T-cell (primary cell): ENCODE results near the gene SEC11C. TPM values are rescaled to one million over a fixed set of nuclear protein-coding genes. Genes with fewer than 3 reads are reported as not detected.

Experiments
- ATAC-seq, 4 experiments: fragments of 200-7000 bp in 3 of 4; fragments of 150-1000 bp in 1 of 4; cut with Tn5 transposase; replicated peaks in 1 of 4; 1 replicate in 3 of 4; 2 replicates in 1 of 4; pipeline ENCODE4 v1.10.0; 2021; ENCODE audit warnings: moderate library complexity in 3 of 4, mild to moderate bottlenecking in 2 of 4, moderate number of reproducible peaks in 1 of 4
- CTCF ChIA-PET, 2 donors: fragments of 300-600 bp; sonication (Branson Sonifier 250); formaldehyde crosslinking; loops; one replicate each; lab custom pipeline; 2022; ENCODE audit warnings: antibody characterized with exemption in 2 of 2; lab: Charles Lee
- POLR2A ChIA-PET, 2 donors: fragments of 300-600 bp; sonication (Branson Sonifier 250); formaldehyde crosslinking; loops; one replicate each; lab custom pipeline; 2022; ENCODE audit warnings: antibody characterized with exemption in 2 of 2; lab: Charles Lee
- DNase-seq, 35 experiments: peaks; one replicate each; pipeline versions ENCODE4 v3.0.0 to v3.0.0-alpha.2; 2013 to 2023
- H3K27ac ChIP-seq: one replicate; pipeline ENCODE4 v1.5.1; 2013; ENCODE audit warnings: low read length
- H3K27me3 ChIP-seq, 2 experiments: replicated peaks in 1 of 2; 1 replicate in 1 of 2; 2 replicates in 1 of 2; pipeline versions ENCODE4 v1.6.1 to v1.7.0; 2013; ENCODE audit warnings: low read length in 1 of 2, mixed read lengths in 1 of 2; ENCODE audit not compliant: control insufficient read depth in 2 of 2, insufficient read depth in 2 of 2; ENCODE audit errors: extremely low read depth in 1 of 2
- H3K36me3 ChIP-seq, 2 donors: 1 replicate in 1 of 2; 2 replicates in 1 of 2; pipeline versions ENCODE4 v1.6.1 to v1.7.0; 2013; ENCODE audit warnings: low read length in 1 of 2; ENCODE audit not compliant: control insufficient read depth in 2 of 2, insufficient read depth in 1 of 2; ENCODE audit errors: extremely low read depth in 1 of 2
- H3K4me1 ChIP-seq, 2 experiments: 1 replicate in 1 of 2; 2 replicates in 1 of 2; pipeline versions ENCODE4 v1.6.1 to v1.7.0; 2013; ENCODE audit warnings: low read length in 2 of 2, mixed read lengths in 1 of 2; ENCODE audit not compliant: insufficient read depth in 2 of 2, control insufficient read depth in 1 of 2; ENCODE audit errors: extremely low read depth in 1 of 2
- H3K4me3 ChIP-seq, 2 donors: 1 replicate in 1 of 2; 2 replicates in 1 of 2; pipeline versions ENCODE4 v1.5.1 to v1.7.0; 2013; ENCODE audit warnings: mild to moderate bottlenecking in 2 of 2, low read length in 1 of 2, moderate library complexity in 1 of 2; ENCODE audit not compliant: control insufficient read depth in 1 of 2; ENCODE audit errors: extremely low read depth in 1 of 2
- H3K9me3 ChIP-seq: 2 replicates; pipeline ENCODE4 v1.7.0; 2013
- H3K27ac Mint-ChIP-seq, 2 donors: one replicate each; pipeline ENCODE4 v1.8.0; 2020 to 2021; ENCODE audit warnings: mild to moderate bottlenecking in 2 of 2, mixed read lengths in 2 of 2
- H3K27me3 Mint-ChIP-seq, 2 donors: one replicate each; pipeline ENCODE4 v1.8.0; 2021 to 2022; ENCODE audit warnings: mixed read lengths in 2 of 2
- H3K36me3 Mint-ChIP-seq: one replicate; pipeline ENCODE4 v1.8.0; 2021; ENCODE audit warnings: mixed read lengths
- H3K4me1 Mint-ChIP-seq, 3 donors: one replicate each; pipeline ENCODE4 v1.8.0; 2020 to 2022; ENCODE audit warnings: mixed read lengths in 3 of 3, mild to moderate bottlenecking in 1 of 3
- H3K4me3 Mint-ChIP-seq, 3 donors: one replicate each; pipeline ENCODE4 v1.8.0; 2020 to 2022; ENCODE audit warnings: mild to moderate bottlenecking in 3 of 3, mixed read lengths in 3 of 3, moderate library complexity in 3 of 3
- H3K9me3 Mint-ChIP-seq, 3 donors: one replicate each; pipeline ENCODE4 v1.8.0; 2020 to 2022; ENCODE audit warnings: mixed read lengths in 3 of 3
- WGBS: methylation state at CpG from one replicate; pipeline ENCODE4 v1.1.5; 2013; ENCODE audit warnings: missing lambda C conversion rate; ENCODE audit not compliant: insufficient coverage; 5-methylcytosine and 5-hydroxymethylcytosine counted together
- total RNA-seq, 35 experiments: library from RNA in 6 of 35; stranded (reverse) in 6 of 35; fragments of 120-200 nt in 1 of 35; gene quantifications; one replicate each; pipeline versions ENCODE4 v1.2.1 to v1.2.4 and lab custom pipeline; 2013 to 2026

SEC11C gene
- total RNA-seq, 5 donors from 2014 or later (not counting 1 experiment from before 2014, with no cell fraction given), result 44.9 to 64.6 (median 51.0) TPM

DNA sequence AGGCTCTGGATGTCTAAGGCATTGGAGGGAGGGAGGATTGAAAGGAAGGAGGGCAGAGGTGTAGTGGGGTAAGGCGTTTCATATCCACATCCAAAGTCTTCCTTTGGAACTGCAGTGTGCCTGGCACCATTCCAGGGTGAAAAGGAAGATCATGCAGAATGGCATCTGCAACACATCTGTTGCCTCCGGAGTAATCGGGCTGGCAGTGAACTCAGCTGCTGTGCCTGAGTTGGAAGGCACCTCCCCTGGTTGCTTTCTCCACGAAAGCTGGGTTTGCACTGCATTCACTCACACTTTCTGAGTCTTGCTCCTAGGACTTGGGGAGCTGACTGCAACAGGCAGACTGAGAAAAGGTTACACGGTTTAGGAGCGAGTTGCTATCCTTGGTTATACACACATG lies 30.3 kb upstream of the SEC11C start:
- ChIA-PET CTCF (no interaction called here), POLR2A (no interaction called here)
- no peak overlapping the region for H3K27ac Mint-ChIP-seq
- no peaks in the 10 kb centered on the region for H3K36me3 Mint-ChIP-seq
- no peaks in the 10 kb centered on the region for H3K9me3 ChIP-seq
- WGBS, result 52% methylated on average over 2 of the region's 6 CpGs
- H3K4me1 ChIP-seq, result no peaks in the 10 kb centered on the region
- no peak overlapping the region for H3K4me3 ChIP-seq
- no peak overlapping the region for H3K27ac ChIP-seq
- H3K4me3 Mint-ChIP-seq, result no peak overlapping the region
- H3K9me3 Mint-ChIP-seq, result no peaks in the 10 kb centered on the region
- H3K36me3 ChIP-seq, result no peaks in the 10 kb centered on the region
- peaks cover 72 to 75% of the 10 kb centered on the region in 2 donors for H3K27me3 Mint-ChIP-seq
- DNase-seq, result no peak
- H3K4me1 Mint-ChIP-seq, result no peaks in the 10 kb centered on the region
- ATAC-seq, result no peak
- peaks cover 4 to 20% of the 10 kb centered on the region in 2 experiments for H3K27me3 ChIP-seq

GRCh38 chr18:59114160-59114559 lies 25.5 kb upstream of the SEC11C start:
- ATAC-seq (no peak), DNase-seq (no peak)
- Histone ChIP-seq H3K36me3 (no peaks in the 10 kb centered on the region), H3K27ac (no peak overlapping the region), H3K4me3 (no peak overlapping the region), H3K4me1 (no peaks in the 10 kb centered on the region), H3K27me3 (peaks cover 4 to 17% of the 10 kb centered on the region in 2 experiments), H3K9me3 (no peaks in the 10 kb centered on the region)
- no peaks in the 10 kb centered on the region for H3K9me3 Mint-ChIP-seq
- H3K4me3 Mint-ChIP-seq, result no peak overlapping the region
- POLR2A ChIA-PET, result no interaction called here
- no peak overlapping the region for H3K27ac Mint-ChIP-seq
- H3K36me3 Mint-ChIP-seq, result no peaks in the 10 kb centered on the region
- peaks cover 54 to 64% of the 10 kb centered on the region in 2 donors for H3K27me3 Mint-ChIP-seq
- no peaks in the 10 kb centered on the region for H3K4me1 Mint-ChIP-seq
- CTCF ChIA-PET, result no interaction called here

DNA sequence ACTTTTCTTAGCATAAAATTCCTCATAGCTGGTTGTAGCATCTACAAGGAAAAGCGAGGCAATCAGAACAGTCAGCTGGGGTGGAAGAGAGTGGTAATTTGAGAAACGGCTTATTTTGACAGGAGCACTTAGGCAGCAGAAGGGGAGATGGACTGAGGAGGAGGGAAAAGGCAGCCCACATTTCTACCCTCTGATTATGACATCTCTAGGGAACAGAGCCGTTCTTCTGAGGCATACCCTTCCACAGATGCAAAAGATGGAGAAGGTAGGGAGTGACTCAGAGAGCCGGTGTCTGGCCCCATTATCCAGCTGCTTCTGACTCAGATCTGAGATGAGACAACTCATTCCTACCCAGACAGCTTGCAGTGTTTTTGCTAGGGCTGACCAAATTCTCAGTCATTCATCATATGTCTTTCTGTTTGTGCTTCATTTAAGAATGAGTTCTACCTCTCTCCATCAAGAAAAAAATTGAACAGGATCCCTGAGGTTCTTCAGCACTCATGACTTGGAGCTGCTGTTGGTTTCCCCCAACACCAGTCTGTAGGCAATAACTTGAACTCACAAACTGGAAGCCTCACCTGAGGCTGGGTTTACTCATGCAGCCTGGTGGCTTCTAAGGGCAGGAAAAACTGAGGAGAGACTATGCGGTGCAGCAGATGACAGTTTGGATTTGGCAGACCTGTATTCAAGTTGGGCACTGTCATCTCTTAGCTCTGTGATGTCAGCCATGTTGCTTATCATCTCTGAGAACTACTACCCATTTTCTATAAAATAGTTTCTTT lies 15.9 kb upstream of the SEC11C start:
- Mint-ChIP-seq H3K27ac (no peak overlapping the region), H3K9me3 (no peaks in the 10 kb centered on the region), H3K36me3 (no peaks in the 10 kb centered on the region), H3K27me3 (peaks cover 30 to 37% of the 10 kb centered on the region in 2 donors), H3K4me3 (no peak overlapping the region), H3K4me1 (no peaks in the 10 kb centered on the region)
- CTCF ChIA-PET, result no interaction called here
- Histone ChIP-seq H3K36me3 (no peaks in the 10 kb centered on the region), H3K27ac (no peak overlapping the region), H3K27me3 (peaks cover 7 to 8% of the 10 kb centered on the region in 2 experiments), H3K4me3 (no peak overlapping the region), H3K9me3 (no peaks in the 10 kb centered on the region), H3K4me1 (no peaks in the 10 kb centered on the region)
- WGBS, result 40% methylated on average over 1 of the region's 5 CpGs
- ATAC-seq (no peak), DNase-seq (no peak)
- POLR2A ChIA-PET, result no interaction called here

DNA sequence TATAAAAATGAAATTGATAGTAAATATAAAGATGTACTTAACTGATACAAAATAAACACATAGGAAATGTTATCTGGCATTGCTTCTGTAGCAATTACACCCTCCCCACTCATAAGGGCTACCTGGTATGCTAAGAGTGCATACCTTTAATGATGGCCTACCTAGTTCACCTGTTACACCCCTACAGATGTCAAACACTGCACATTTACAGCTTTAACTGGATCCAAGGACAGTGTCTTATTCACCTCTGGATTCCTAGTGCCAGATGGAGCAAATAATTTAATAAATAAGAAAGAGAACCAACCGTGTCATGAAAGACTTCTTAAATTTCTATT lies 15.3 kb upstream of the SEC11C start:
- H3K27me3 Mint-ChIP-seq, result peaks cover 34 to 42% of the 10 kb centered on the region in 2 donors
- no peak overlapping the region for H3K27ac Mint-ChIP-seq
- H3K4me1 Mint-ChIP-seq, result no peaks in the 10 kb centered on the region
- H3K4me3 ChIP-seq, result no peak overlapping the region
- H3K27ac ChIP-seq, result no peak overlapping the region
- ChIA-PET CTCF (no interaction called here), POLR2A (no interaction called here)
- H3K4me1 ChIP-seq, result no peaks in the 10 kb centered on the region
- DNase-seq, result no peak
- H3K9me3 Mint-ChIP-seq, result no peaks in the 10 kb centered on the region
- no peaks in the 10 kb centered on the region for H3K36me3 Mint-ChIP-seq
- no CpG with 5 or more reads among the region's 1 CpG for WGBS
- no peak overlapping the region for H3K4me3 Mint-ChIP-seq
- ATAC-seq, result no peak
- no peaks in the 10 kb centered on the region for H3K36me3 ChIP-seq
- peaks cover 7 to 8% of the 10 kb centered on the region in 2 experiments for H3K27me3 ChIP-seq
- no peaks in the 10 kb centered on the region for H3K9me3 ChIP-seq

DNA sequence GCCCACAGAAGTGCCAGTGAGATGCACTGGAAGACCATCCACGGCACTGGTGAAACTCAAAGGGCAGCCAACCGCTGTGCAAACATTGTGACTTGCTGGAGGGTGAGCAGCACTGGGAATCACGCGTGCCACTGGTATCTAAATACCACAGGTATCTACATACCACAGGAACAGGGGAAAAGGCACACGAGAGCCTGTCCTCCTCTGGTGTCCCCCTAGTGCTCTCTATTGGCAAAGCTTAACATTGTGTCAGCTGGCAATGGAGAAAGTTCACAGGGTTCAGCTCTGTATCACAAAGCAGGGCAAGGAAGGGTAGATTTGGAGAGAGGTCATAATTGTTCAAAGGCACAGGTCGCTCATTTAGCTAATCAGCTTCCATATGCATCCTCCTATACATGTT lies 12.6 kb upstream of the SEC11C start:
- DNase-seq (no peak), ATAC-seq (no peak)
- Histone ChIP-seq H3K4me3 (no peak overlapping the region), H3K27me3 (peaks cover 7 to 12% of the 10 kb centered on the region in 2 experiments), H3K4me1 (no peaks in the 10 kb centered on the region), H3K36me3 (no peaks in the 10 kb centered on the region), H3K27ac (no peak overlapping the region), H3K9me3 (no peaks in the 10 kb centered on the region)
- Mint-ChIP-seq H3K9me3 (no peaks in the 10 kb centered on the region), H3K4me3 (no peak overlapping the region), H3K27me3 (peaks cover 43 to 56% of the 10 kb centered on the region in 2 donors), H3K36me3 (no peaks in the 10 kb centered on the region), H3K4me1 (no peaks in the 10 kb centered on the region), H3K27ac (no peak overlapping the region)
- ChIA-PET CTCF (no interaction called here), POLR2A (no interaction called here)
- 74% methylated on average over 4 of the region's 6 CpGs for WGBS

DNA sequence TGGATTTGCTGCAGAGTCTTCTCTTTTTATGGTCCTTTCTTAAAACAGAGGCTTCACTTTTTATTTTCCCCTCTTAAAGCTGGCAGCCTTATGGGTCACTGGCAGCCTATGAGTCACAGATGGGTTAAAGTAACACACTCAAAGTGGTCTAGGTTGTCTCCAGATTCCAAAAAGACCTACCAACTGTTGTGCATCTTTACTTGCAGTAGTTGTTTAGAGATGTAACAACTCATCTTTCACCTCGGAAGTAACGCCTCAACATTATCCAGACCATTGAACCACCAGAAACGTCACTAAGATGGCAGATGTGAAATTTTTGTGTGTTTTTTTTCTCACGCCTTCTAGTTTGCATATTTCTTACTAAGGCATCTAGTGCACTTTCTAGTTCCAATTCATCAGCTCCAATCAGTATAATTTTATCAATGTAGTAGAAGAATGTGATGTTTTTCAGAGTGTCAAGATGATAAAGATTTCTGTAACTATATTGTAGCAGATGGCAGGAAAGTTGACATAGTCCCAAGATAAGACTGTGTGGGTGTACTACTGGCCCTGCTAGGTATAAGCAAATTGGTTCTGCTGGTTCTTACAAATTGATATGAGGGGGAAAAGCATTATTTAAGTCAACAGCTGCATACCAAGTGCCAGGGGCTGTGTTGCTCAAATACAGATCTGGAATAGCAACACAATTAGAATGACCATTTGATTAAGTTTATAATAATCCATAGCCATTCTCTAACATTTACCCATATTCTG lies 9.6 kb upstream of the SEC11C start:
- ChIA-PET POLR2A (no interaction called here), CTCF (no interaction called here)
- H3K36me3 Mint-ChIP-seq, result no peaks in the 10 kb centered on the region
- H3K27ac Mint-ChIP-seq, result no peak overlapping the region
- no peaks in the 10 kb centered on the region for H3K9me3 Mint-ChIP-seq
- Histone ChIP-seq H3K27me3 (peaks cover 4 to 15% of the 10 kb centered on the region in 2 experiments), H3K36me3 (no peaks in the 10 kb centered on the region), H3K4me3 (no peak overlapping the region), H3K27ac (no peak overlapping the region), H3K9me3 (no peaks in the 10 kb centered on the region), H3K4me1 (no peaks in the 10 kb centered on the region)
- H3K27me3 Mint-ChIP-seq, result peaks cover 66% of the 10 kb centered on the region in 2 donors
- DNase-seq, result no peak
- WGBS, result no CpG with 5 or more reads among the region's 4 CpGs
- no peak for ATAC-seq
- H3K4me1 Mint-ChIP-seq, result no peaks in the 10 kb centered on the region
- no peak overlapping the region for H3K4me3 Mint-ChIP-seq
